ENCODE results near the gene SI.

GRCh38 chr3:165075695-165076094 is 2.6 kb downstream of the SI start:
- TF ChIP-seq ZNF596 (tag by site-specific recombination; IDR thresholded peaks at IDR 0.05) = no peak
- TF ChIP-seq HIC1 (tag by site-specific recombination; IDR thresholded peaks at IDR 0.05) = no peak
- TF ChIP-seq OSR2 (tag by site-specific recombination; IDR thresholded peaks at IDR 0.05) = no peak
- no peak for TF ChIP-seq SP2 (tag by site-specific recombination; IDR thresholded peaks at IDR 0.05)
- no peak for TF ChIP-seq CTCF (tag by site-specific recombination; IDR thresholded peaks at IDR 0.05)
- no peak for TF ChIP-seq ZNF830 (tag by site-specific recombination; IDR thresholded peaks at IDR 0.05; ENCODE audit: low read depth)
- TF ChIP-seq HOXA7 (CRISPR knock-in tag; IDR thresholded peaks at IDR 0.05; ENCODE audit: borderline replicate concordance) = no peak
- TF ChIP-seq ZNF704 (tag by site-specific recombination; IDR thresholded peaks at IDR 0.05) = no peak
- TF ChIP-seq ZNF529 (tag by site-specific recombination; IDR thresholded peaks at IDR 0.05; ENCODE audit: insufficient replicate concordance) = no peak
- no peak for TF ChIP-seq KLF7 (tag by site-specific recombination; IDR thresholded peaks at IDR 0.05; ENCODE audit: borderline replicate concordance)
- no peak for TF ChIP-seq ZNF677 (tag by site-specific recombination; IDR thresholded peaks at IDR 0.05)
- TF ChIP-seq KLF16 (tag by site-specific recombination; IDR thresholded peaks at IDR 0.05) = no peak
- no peak for TF ChIP-seq ZNF211 (tag by site-specific recombination; IDR thresholded peaks at IDR 0.05; ENCODE audit: low read depth)

Data from HEK293 (cell line).